Upper lobe of left lung (tissue), 6 donors: ENCODE data around the gene GPR33. TPM values are rescaled to one million over a fixed set of nuclear protein-coding genes. Genes with fewer than 3 reads are reported as not detected.
"Not testable (repeated sequence)": the region's sequence is repeated elsewhere in the genome, so short reads cannot be mapped to it uniquely, and the experiment has no call there.

Experiments used
- ATAC-seq, 2 donors: fragments of 200-7000 bp; cut with Tn5 transposase; one replicate each; pipeline ENCODE4 v1.9.1; 2022; ENCODE audit warnings: mild to moderate bottlenecking in 2 of 2, moderate library complexity in 2 of 2; ENCODE audit not compliant: low FRiP score in 2 of 2
- DNase-seq, 2 donors: peaks; one replicate each; pipeline ENCODE4 v3.0.0-alpha.2; 2019 to 2020
- H3K27ac ChIP-seq, 4 donors: fragments of 200-600 bp; sonication (generic); one replicate each; pipeline ENCODE4 v1.5.1; 2016 to 2019
- H3K27me3 ChIP-seq, 4 donors: fragments of 200-600 bp; sonication (generic); one replicate each; pipeline ENCODE4 v1.5.1; 2017 to 2019
- H3K36me3 ChIP-seq, 4 donors: fragments of 200-600 bp; sonication (generic); one replicate each; pipeline ENCODE4 v1.5.1; 2016 to 2019
- H3K4me1 ChIP-seq, 4 donors: fragments of 200-600 bp; sonication (generic); one replicate each; pipeline ENCODE4 v1.5.1; 2018 to 2019
- H3K4me3 ChIP-seq, 4 donors: fragments of 200-600 bp; sonication (generic); one replicate each; pipeline ENCODE4 v1.5.1; 2017 to 2019; ENCODE audit warnings: mild to moderate bottlenecking in 2 of 4, moderate library complexity in 1 of 4
- H3K9me3 ChIP-seq, 4 donors: fragments of 200-600 bp; sonication (generic); one replicate each; pipeline ENCODE4 v1.5.1; 2018 to 2019
- EP300 ChIP-seq, 4 donors: sonication (generic); formaldehyde crosslinking; IDR thresholded peaks; one replicate each; pipeline ENCODE4 v1.5.1; 2017; ENCODE audit warnings: antibody characterized with exemption in 4 of 4, control low read depth in 2 of 4
- POLR2A ChIP-seq, 4 donors: fragments of 450-650 bp; IDR thresholded peaks; one replicate each; pipeline ENCODE4 v1.5.1; 2016 to 2017; ENCODE audit warnings: antibody characterized with exemption in 4 of 4, mild to moderate bottlenecking in 2 of 4
- POLR2AphosphoS5 ChIP-seq, 2 donors: sonication (generic); formaldehyde crosslinking; IDR thresholded peaks; one replicate each; pipeline ENCODE4 v1.5.1; 2017; ENCODE audit warnings: antibody characterized with exemption in 2 of 2
- WGBS, 2 donors: methylation state at CpG; one replicate each; pipeline ENCODE4 v1.1.5; 2017 to 2018; 5-methylcytosine and 5-hydroxymethylcytosine counted together
- total RNA-seq, 6 donors: library from RNA; depleted of rRNA in 4 of 6; stranded (reverse); fragments of >200 nt in 4 of 6; gene quantifications; one replicate each; pipeline versions ENCODE4 v1.1.0 to v1.2.1, GENCODE V29; 2016 to 2021
- TF ChIP-seq, protein P1 (sequence below), 6 experiments: fragments of 450-650 bp in 4 of 6; fragments of 200-600 bp in 2 of 6; sonication (generic) in 2 of 6; IDR thresholded peaks; one replicate each; pipeline ENCODE4 v1.5.1; 2016 to 2019; ENCODE audit warnings: antibody characterized with exemption in 6 of 6
- donor health status: DM: no; HTN: no; CAD: no; lungs with moderate emphysema.
- donor health status: DM: no; HTN: yes; CAD: no; lungs with severe emphysema.

Gene GPR33
- total RNA-seq, 6 donors from 2014 or later: not detected

DNA sequence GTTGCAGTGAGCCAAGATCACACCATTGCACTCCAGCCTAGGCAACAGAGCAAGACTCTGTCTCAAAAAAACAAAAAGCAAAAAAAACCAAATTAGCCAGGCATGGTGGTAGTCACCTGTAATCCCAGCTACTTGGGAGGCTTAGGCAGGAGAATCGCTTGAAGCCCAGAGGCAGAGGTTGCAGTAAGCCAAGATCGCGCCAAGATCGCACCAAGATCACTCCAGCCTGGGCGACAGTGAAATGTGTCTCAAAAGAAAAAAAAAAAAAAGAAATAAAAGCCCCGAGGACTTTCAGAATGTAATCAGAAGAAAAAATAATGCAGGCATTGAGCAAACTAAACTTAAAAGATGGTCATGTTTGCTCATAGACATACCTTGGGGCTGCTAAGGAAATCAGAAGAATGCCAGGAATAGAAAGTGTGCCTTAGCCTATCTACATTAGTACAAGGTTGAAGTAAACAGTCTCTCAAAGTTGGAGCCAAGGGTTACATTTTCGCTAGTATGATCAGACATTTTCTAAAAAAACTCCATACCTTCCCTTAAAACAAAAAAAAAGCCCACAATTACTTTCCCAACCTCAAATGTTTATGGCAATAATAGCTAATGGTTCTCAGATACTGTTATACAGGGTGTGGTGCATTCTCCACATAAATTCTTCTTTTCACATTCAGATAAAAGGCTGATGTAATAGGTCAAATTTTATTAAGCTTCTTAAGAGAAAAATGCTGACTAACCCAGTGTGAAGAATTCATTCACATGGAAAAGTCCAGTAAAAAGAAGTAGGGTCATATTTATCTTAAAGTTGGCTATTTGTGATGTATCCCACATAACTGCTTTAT lies 46.3 kb downstream of the GPR33 start:
- DNase-seq (no peak), ATAC-seq (peak in 1 of 2 donors; percentile 84)
- peak overlapping the region; percentile 13 to 57 (median 48) for H3K27ac ChIP-seq
- TF ChIP-seq EP300 (IDR thresholded peaks at IDR 0.05): no peak
- TF ChIP-seq, protein P1, sequence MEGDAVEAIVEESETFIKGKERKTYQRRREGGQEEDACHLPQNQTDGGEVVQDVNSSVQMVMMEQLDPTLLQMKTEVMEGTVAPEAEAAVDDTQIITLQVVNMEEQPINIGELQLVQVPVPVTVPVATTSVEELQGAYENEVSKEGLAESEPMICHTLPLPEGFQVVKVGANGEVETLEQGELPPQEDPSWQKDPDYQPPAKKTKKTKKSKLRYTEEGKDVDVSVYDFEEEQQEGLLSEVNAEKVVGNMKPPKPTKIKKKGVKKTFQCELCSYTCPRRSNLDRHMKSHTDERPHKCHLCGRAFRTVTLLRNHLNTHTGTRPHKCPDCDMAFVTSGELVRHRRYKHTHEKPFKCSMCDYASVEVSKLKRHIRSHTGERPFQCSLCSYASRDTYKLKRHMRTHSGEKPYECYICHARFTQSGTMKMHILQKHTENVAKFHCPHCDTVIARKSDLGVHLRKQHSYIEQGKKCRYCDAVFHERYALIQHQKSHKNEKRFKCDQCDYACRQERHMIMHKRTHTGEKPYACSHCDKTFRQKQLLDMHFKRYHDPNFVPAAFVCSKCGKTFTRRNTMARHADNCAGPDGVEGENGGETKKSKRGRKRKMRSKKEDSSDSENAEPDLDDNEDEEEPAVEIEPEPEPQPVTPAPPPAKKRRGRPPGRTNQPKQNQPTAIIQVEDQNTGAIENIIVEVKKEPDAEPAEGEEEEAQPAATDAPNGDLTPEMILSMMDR (IDR thresholded peaks at IDR 0.05): no peak
- no peak for TF ChIP-seq POLR2AphosphoS5 (IDR thresholded peaks at IDR 0.05)
- TF ChIP-seq POLR2A (IDR thresholded peaks at IDR 0.05): no peak
- no peak overlapping the region for H3K4me3 ChIP-seq
- WGBS, 2 donors: 51 to 78% methylated on average over 6 to 7 of the region's 7 CpGs
- no peaks in the 10 kb centered on the region for H3K9me3 ChIP-seq
- no peaks in the 10 kb centered on the region for H3K27me3 ChIP-seq
- H3K4me1 ChIP-seq: peaks cover 2 to 14% (median 7%) of the 10 kb centered on the region in 4 donors
- H3K36me3 ChIP-seq: no peaks in the 10 kb centered on the region

DNA sequence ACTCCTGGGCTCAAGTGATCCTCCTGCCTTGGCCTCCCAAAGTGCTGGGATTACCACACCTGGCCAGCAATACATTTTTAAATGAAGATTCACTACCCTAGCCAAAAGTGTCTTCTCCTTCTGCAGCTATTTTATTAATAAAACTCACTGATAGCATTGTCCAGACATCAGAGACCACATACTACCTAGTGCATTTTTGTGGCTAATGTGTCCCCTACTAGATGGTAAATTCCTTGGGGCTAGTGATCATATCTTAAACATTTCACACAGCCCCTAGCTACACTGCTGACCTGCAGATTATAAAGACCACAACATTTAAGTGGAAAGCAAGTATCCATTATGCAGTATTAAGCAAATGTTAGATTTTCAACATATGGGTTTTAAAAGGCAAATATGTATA lies 47.6 kb downstream of the GPR33 start:
- H3K27me3 ChIP-seq: no peaks in the 10 kb centered on the region

DNA sequence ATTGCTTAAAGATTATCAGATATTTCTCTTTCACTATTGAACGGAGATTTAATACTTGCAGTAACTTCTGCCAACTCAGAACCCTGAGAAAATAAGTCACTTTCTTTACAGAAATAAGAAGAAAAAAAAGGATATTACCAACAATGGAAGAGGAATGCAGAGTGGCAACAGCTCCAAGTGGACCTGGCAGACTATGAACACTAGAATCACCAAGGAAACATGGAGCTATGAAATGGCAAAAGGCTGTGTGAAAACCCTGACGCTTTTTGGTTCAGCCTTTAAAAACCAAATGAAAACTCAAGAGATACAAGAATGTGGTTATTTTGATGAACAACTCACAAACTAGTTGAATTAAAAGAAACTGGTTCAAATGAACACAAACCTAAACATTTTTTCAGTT lies 48.3 kb downstream of the GPR33 start:
- peak overlapping the region in 1 of 4 donors; percentile 10 for H3K27ac ChIP-seq
- H3K9me3 ChIP-seq: no peaks in the 10 kb centered on the region
- TF ChIP-seq POLR2AphosphoS5 (IDR thresholded peaks at IDR 0.05) (no peak), EP300 (IDR thresholded peaks at IDR 0.05) (no peak), POLR2A (IDR thresholded peaks at IDR 0.05) (no peak)
- TF ChIP-seq, protein P1 (IDR thresholded peaks at IDR 0.05): no peak
- no peaks in the 10 kb centered on the region for H3K27me3 ChIP-seq
- peaks cover 2 to 10% (median 7%) of the 10 kb centered on the region in 4 donors for H3K4me1 ChIP-seq
- 67 to 72% methylated on average over 2 of the region's 2 CpGs for WGBS, 2 donors
- no peaks in the 10 kb centered on the region for H3K36me3 ChIP-seq
- no peak overlapping the region for H3K4me3 ChIP-seq
- ATAC-seq (no peak), DNase-seq (no peak)

More for the DNA sequence above, 47.6 kb downstream of the GPR33 start:
- Histone ChIP-seq H3K27ac (peak overlapping the region in 1 of 4 donors; percentile 10), H3K9me3 (no peaks in the 10 kb centered on the region), H3K4me1 (peaks cover 2 to 10% (median 7%) of the 10 kb centered on the region in 4 donors), H3K4me3 (no peak overlapping the region), H3K36me3 (no peaks in the 10 kb centered on the region)
- no peak for ATAC-seq
- no peak for TF ChIP-seq POLR2A (IDR thresholded peaks at IDR 0.05)
- TF ChIP-seq, protein P1 (IDR thresholded peaks at IDR 0.05): no peak
- no peak for TF ChIP-seq POLR2AphosphoS5 (IDR thresholded peaks at IDR 0.05)
- no peak for TF ChIP-seq EP300 (IDR thresholded peaks at IDR 0.05)
- no peak for DNase-seq

DNA sequence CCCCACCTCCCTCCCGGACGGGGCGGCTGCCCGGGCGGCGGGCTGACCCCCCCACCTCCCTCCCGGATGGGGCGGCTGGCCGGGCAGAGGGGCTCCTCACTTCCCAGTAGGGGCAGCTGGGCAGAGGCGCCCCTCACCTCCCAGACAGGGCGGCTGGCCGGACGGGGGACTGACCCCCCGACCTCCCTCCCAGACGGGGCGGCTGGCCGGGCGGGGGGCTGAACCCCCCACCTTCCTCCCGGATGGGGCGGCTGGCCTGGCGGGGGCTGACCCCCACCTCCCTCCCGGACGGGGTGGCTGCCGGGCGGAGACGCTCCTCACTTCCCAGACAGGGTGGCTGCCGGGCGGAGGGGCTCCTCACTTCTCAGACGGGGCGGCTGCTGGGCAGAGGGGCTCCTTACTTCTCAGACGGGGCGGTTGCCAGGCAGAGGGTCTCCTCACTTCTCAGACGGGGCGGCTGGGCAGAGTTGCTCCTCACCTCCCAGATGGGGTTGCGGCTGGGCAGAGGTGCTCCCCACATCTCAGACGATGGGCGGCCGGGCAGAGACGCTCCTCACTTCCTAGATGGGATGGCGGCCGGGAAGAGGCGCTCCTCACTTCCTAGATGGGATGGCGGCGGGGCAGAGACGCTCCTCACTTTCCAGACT lies 50.7 kb downstream of the GPR33 start:
- 95% methylated on average over 14 of the region's 45 CpGs; no CpG with 5 or more reads in 1 of the 2 donors for WGBS, 2 donors
- ATAC-seq, H3K36me3 ChIP-seq, H3K27ac ChIP-seq, H3K4me3 ChIP-seq, H3K9me3 ChIP-seq, H3K27me3 ChIP-seq, H3K4me1 ChIP-seq: not testable (repeated sequence)
- DNase-seq: peak in 1 of 2 donors; percentile 62

DNA sequence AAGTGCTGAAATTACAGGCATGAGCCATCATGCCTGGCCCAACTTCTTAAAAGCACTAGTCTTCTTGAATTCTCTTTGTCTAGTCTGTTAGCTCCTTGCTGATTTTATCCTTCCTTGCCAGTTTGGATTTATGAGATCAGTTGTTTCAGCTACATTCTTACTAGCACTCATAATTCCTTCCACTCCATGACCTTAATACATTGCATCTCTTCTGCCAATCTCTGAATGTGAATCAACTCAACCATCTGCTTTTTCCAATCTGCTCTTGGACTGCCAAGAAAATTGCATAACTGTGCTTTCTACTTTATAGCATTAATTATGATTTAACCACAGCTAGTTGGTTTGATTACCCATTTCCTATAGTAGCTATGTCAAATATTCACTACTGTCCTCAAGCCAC lies 52.6 kb downstream of the GPR33 start:
- Histone ChIP-seq H3K27me3 (no peaks in the 10 kb centered on the region), H3K4me1 (no peaks in the 10 kb centered on the region), H3K27ac (no peak overlapping the region), H3K36me3 (no peaks in the 10 kb centered on the region), H3K9me3 (no peaks in the 10 kb centered on the region), H3K4me3 (no peak overlapping the region)
- ATAC-seq (peak in 1 of 2 donors; percentile 93), DNase-seq (no peak)
- TF ChIP-seq POLR2A (IDR thresholded peaks at IDR 0.05) (no peak), EP300 (IDR thresholded peaks at IDR 0.05) (no peak), POLR2AphosphoS5 (IDR thresholded peaks at IDR 0.05) (no peak)
- TF ChIP-seq, protein P1 (IDR thresholded peaks at IDR 0.05): no peak
